Measurements from ENCODE around the gene CCDC6. TPM values are rescaled to one million over a fixed set of nuclear protein-coding genes. Genes with fewer than 3 reads are reported as not detected.

Gene CCDC6
- total and polyA plus RNA-seq, 2 of the 8 experiments (the other 6 are each of a cell fraction or from before 2014, with no cell fraction given), result 42.2 to 74.4 TPM

- Histone ChIP-seq H3K36me3 (ENCODE audit: control insufficient read depth in 2 of 4, insufficient read depth in 4 of 4, low read length in 3 of 4) (peaks cover 2 to 17% (median 6%) of the 10 kb centered on the region in 4 experiments; a peak in 5 of 8 replicates), H2BK5ac (ENCODE audit: low read depth, low read length) (no peak overlapping the region), H4K91ac (replicated peaks; ENCODE audit: insufficient read length, low read length) (no peak overlapping the region), H4K5ac (ENCODE audit: insufficient read length, low read depth, low read length) (no peak overlapping the region), H3K27me3 (replicated peaks in 1 of 4; ENCODE audit: control insufficient read depth in 3 of 4, extremely low read depth in 1 of 4, insufficient read depth in 3 of 4, low read length in 3 of 4) (no peaks in the 10 kb centered on the region), H4K8ac (ENCODE audit: extremely low read depth, insufficient read depth, low read length) (no peak overlapping the region), H4K20me1 (replicated peaks in 1 of 2; ENCODE audit: control insufficient read depth in 1 of 2, insufficient read depth in 2 of 2, low read length in 2 of 2) (peaks cover 0 to 1% of the 10 kb centered on the region in 2 experiments), H3K14ac (ENCODE audit: insufficient read length) (no peak overlapping the region), H2BK12ac (ENCODE audit: low read depth, low read length) (no peak overlapping the region), H3K9ac (replicated peaks in 1 of 4; ENCODE audit: extremely low read depth in 1 of 4, low read depth in 3 of 4, low read length in 3 of 4) (no peak overlapping the region), H3K4me3 (ENCODE audit: extremely low read depth in 1 of 4, insufficient read depth in 2 of 4, low read depth in 3 of 4, low read length in 4 of 4) (no peak overlapping the region), H3K79me1 (ENCODE audit: low read depth, low read length) (peaks cover 4% of the 10 kb centered on the region; the same call in 1 of the 2 replicates), H3K27ac (ENCODE audit: low read depth, low read length) (no peak overlapping the region), H2BK15ac (ENCODE audit: low read length) (no peak overlapping the region), H3K23ac (ENCODE audit: insufficient read length) (no peak overlapping the region), H2BK20ac (ENCODE audit: low read length) (no peak overlapping the region), H2AFZ (ENCODE audit: low read length) (no peak overlapping the region), H3K4me1 (replicated peaks in 1 of 4; ENCODE audit: control insufficient read depth in 3 of 4, insufficient read depth in 4 of 4, low read length in 3 of 4) (peaks cover 0 to 4% (median 1%) of the 10 kb centered on the region in 4 experiments; a peak in 2 of 7 replicates), H2AK5ac (ENCODE audit: low read depth, low read length) (no peak overlapping the region), H3K23me2 (ENCODE audit: low read depth, low read length) (no peaks in the 10 kb centered on the region), H2BK120ac (replicated peaks; ENCODE audit: low read depth, low read length) (no peak overlapping the region), H3K18ac (ENCODE audit: extremely low read depth, low read length) (no peak overlapping the region), H3K56ac (replicated peaks; ENCODE audit: insufficient read length, low read depth, low read length) (no peak overlapping the region), H3K4me2 (ENCODE audit: insufficient read depth in 1 of 2, low read depth in 2 of 2, low read length in 2 of 2) (no peak overlapping the region), H3K9me3 (ENCODE audit: insufficient read depth in 2 of 2, low read depth in 1 of 2, low read length in 1 of 2) (no peaks in the 10 kb centered on the region), H3K79me2 (ENCODE audit: control insufficient read depth in 1 of 2, insufficient read depth in 2 of 2, low read length in 2 of 2) (peaks cover 8 to 68% of the 10 kb centered on the region in 2 experiments), H3K4ac (replicated peaks; ENCODE audit: insufficient read length, low read depth, low read length) (no peak overlapping the region)
- ChIA-PET CTCF (ENCODE audit: partially characterized antibody) (interaction anchor here (1.3 to 2.1 kb wide), 2 partner anchors 18 to 204 kb away, joined by 5 to 10 read pairs; no protein-coding TSS in a partner anchor), POLR2A (ENCODE audit: partially characterized antibody) (no interaction called here)
- DNase-seq (ENCODE audit: low read depth in 1 of 2, low spot score in 2 of 2) (no peak), FAIRE-seq (no peak)
- 91% methylated on average over 3 of the region's 3 CpGs; no CpG with 5 or more reads in 1 of the 2 experiments for WGBS, 2 experiments (ENCODE audit: extremely low coverage in 1 of 2, insufficient coverage in 1 of 2, insufficient read length in 1 of 2, insufficient replicate concordance in 2 of 2, low coverage in 1 of 2, low lambda C conversion rate in 2 of 2, missing lambda C conversion rate in 1 of 2)
- TF ChIP-seq POLR2A (IDR thresholded peaks at IDR 0.05; ENCODE audit: control extremely low read depth in 1 of 2, low read depth in 2 of 2, low read length in 2 of 2) (no peak), SP1 (IDR thresholded peaks at IDR 0.05; ENCODE audit: low read depth, low read length) (no peak), FOSL1 (IDR thresholded peaks at IDR 0.05; ENCODE audit: insufficient read depth, low read depth, low read length) (no peak), CEBPB (IDR thresholded peaks at IDR 0.05; ENCODE audit: low read depth, low read length) (no peak), SUZ12 (IDR thresholded peaks at IDR 0.05; ENCODE audit: low read length) (no peak), ATF2 (IDR thresholded peaks at IDR 0.05; ENCODE audit: low read length) (no peak), TCF12 (IDR thresholded peaks at IDR 0.05; ENCODE audit: low read depth, low read length) (no peak), SP4 (IDR thresholded peaks at IDR 0.05; ENCODE audit: low read length) (no peak), CBX8 (IDR thresholded peaks at IDR 0.05; ENCODE audit: borderline replicate concordance, low read depth, low read length) (no peak), RBBP5 (IDR thresholded peaks at IDR 0.05; ENCODE audit: borderline replicate concordance, low read depth, low read length) (no peak), JUND (IDR thresholded peaks at IDR 0.05; ENCODE audit: low read length) (no peak), RXRA (IDR thresholded peaks at IDR 0.05; ENCODE audit: insufficient read depth, low read depth, low read length) (no peak), ZNF274 (IDR thresholded peaks at IDR 0.05; ENCODE audit: borderline replicate concordance, extremely low read depth, low read length) (no peak), EP300 (IDR thresholded peaks at IDR 0.05; ENCODE audit: borderline replicate concordance in 1 of 2, low read depth in 2 of 2, low read length in 2 of 2) (no peak)
Observed at GRCh38 chr10:59829601-59830000, 76.8 kb downstream of the CCDC6 start.

Measured in H1 (cell line).